Activated CD8-positive, alpha-beta T cell treated with anti-CD3 and anti-CD28 coated beads for 36 hours (primary cell): ENCODE data around the gene SEC14L6. TPM values are rescaled to one million over a fixed set of nuclear protein-coding genes. Genes with fewer than 3 reads are reported as not detected.

Experiments used
- ATAC-seq: fragments of 200-7000 bp; cut with Tn5 transposase; one replicate; pipeline ENCODE4 v1.10.0; 2021; ENCODE audit warnings: mild to moderate bottlenecking, moderate library complexity
- CTCF ChIA-PET: fragments of 350-600 bp; sonication (Branson Sonifier 250); formaldehyde crosslinking; loops from one replicate; lab custom pipeline; 2021; ENCODE audit warnings: antibody characterized with exemption; lab: Charles Lee
- POLR2A ChIA-PET: fragments of 350-600 bp; sonication (Branson Sonifier 250); formaldehyde crosslinking; loops from one replicate; lab custom pipeline; 2021; ENCODE audit warnings: antibody characterized with exemption; lab: Charles Lee
- DNase-seq: peaks from one replicate; pipeline ENCODE4 v3.0.0-alpha.2; 2020
- H3K27ac Mint-ChIP-seq: one replicate; pipeline ENCODE4 v1.8.0; 2021; ENCODE audit warnings: mild to moderate bottlenecking, mixed read lengths
- H3K27me3 Mint-ChIP-seq: one replicate; pipeline ENCODE4 v1.8.0; 2021; ENCODE audit warnings: mixed read lengths
- H3K36me3 Mint-ChIP-seq: one replicate; pipeline ENCODE4 v1.8.0; 2021; ENCODE audit warnings: low read depth, mixed read lengths
- H3K4me1 Mint-ChIP-seq: one replicate; pipeline ENCODE4 v1.8.0; 2021; ENCODE audit warnings: low read depth, mixed read lengths
- H3K4me3 Mint-ChIP-seq: one replicate; pipeline ENCODE4 v1.8.0; 2021; ENCODE audit warnings: mild to moderate bottlenecking, moderate library complexity, mixed read lengths
- H3K9me3 Mint-ChIP-seq: one replicate; pipeline ENCODE4 v1.8.0; 2021; ENCODE audit warnings: mixed read lengths
- intact Hi-C: fragments of 100-400 bp; cut with micrococcal nuclease; formaldehyde crosslinking; loops from one replicate; pipeline ENCODE4 v1.10.0; 2022
- total RNA-seq, 2 experiments: library from RNA; stranded (reverse); gene quantifications; one replicate each; pipeline ENCODE4 v1.2.3, GENCODE V29; 2021
- TF ChIP-seq, protein P1 (sequence below): fragments of 200-600 bp; IDR thresholded peaks from one replicate; pipeline ENCODE4 v1.8.0; 2022; ENCODE audit warnings: antibody characterized with exemption, mild to moderate bottlenecking

SEC14L6 gene
- total RNA-seq, 2 experiments from 2014 or later, result not detected

DNA sequence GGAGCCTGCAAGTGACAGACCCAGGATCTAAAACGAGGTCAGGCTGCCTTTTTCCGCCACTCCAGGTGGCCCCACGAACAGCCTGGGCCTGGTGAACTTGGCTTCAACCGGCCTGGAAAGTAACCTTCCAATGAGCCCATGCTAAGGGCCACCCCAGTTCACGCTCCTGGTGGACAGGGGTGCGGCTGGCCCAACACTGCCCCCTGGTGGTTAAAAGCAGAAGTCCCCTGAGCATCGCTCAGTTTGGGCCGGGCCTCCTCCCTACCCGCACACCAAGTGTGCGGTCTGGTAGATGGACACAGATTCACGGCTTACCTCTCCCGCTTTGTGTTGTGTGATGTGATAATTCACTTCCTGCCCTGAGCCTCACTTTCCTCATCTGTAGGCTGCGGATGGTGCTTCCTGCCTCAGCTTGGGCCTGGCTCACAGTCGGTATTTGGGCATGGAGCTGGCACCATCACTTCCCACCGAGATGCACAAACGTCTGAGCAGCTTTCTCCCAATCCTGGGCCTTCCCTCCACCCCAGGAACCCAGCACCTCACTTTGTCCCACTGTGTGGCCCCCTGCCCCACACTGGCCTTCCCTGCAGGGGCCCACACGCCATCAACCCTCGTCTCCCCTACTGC, 61.1 kb downstream of the SEC14L6 start:
- intact Hi-C loops, result loop anchor here (1.0 kb wide), 1 partner anchor 94 kb away; no protein-coding TSS in a partner anchor
- H3K27me3 Mint-ChIP-seq, result peaks cover 2% of the 10 kb centered on the region
- ATAC-seq (peak; percentile 99), DNase-seq (peak; percentile 82)
- H3K27ac Mint-ChIP-seq, result no peak overlapping the region
- H3K9me3 Mint-ChIP-seq, result no peaks in the 10 kb centered on the region
- H3K4me3 Mint-ChIP-seq, result no peak overlapping the region
- no peaks in the 10 kb centered on the region for H3K36me3 Mint-ChIP-seq
- CTCF ChIA-PET, result interaction anchor here (0.7 to 4.8 kb wide), 20 partner anchors 8 to 197 kb away, joined by 3 to 59 read pairs (median 4); partner anchors contain the start of genes CASTOR1, RNF215, SEC14L2 and SEC14L3
- H3K4me1 Mint-ChIP-seq, result no peaks in the 10 kb centered on the region
- TF ChIP-seq, protein P1, sequence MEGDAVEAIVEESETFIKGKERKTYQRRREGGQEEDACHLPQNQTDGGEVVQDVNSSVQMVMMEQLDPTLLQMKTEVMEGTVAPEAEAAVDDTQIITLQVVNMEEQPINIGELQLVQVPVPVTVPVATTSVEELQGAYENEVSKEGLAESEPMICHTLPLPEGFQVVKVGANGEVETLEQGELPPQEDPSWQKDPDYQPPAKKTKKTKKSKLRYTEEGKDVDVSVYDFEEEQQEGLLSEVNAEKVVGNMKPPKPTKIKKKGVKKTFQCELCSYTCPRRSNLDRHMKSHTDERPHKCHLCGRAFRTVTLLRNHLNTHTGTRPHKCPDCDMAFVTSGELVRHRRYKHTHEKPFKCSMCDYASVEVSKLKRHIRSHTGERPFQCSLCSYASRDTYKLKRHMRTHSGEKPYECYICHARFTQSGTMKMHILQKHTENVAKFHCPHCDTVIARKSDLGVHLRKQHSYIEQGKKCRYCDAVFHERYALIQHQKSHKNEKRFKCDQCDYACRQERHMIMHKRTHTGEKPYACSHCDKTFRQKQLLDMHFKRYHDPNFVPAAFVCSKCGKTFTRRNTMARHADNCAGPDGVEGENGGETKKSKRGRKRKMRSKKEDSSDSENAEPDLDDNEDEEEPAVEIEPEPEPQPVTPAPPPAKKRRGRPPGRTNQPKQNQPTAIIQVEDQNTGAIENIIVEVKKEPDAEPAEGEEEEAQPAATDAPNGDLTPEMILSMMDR, result peak; percentile 97
- POLR2A ChIA-PET, result interaction anchor here (1.0 to 1.5 kb wide), 2 partner anchors 10 to 94 kb away, joined by 3 read pairs; no protein-coding TSS in a partner anchor

DNA sequence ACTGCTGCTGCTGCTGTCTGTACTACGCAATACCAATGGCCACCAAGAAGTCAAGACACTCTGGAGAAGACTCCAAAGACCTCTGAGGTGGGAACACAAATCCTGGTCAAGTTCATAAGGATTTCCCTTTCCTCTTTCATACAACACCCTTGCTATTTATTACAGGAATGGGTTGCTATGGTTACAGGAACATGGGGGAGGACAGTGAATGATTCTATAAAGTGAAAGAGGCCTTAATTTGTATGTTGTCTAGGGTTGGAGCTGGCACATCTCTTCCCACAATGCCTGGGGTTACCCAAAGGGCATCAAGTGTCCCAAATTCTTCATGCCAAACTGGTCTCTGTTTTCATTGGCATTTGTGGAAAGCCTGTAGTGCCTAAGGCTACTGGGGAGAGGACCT, 63.4 kb downstream of the SEC14L6 start:
- TF ChIP-seq, protein P1, result no peak
- ChIA-PET POLR2A (interaction anchor here (1.0 to 1.2 kb wide), 2 partner anchors 87 to 102 kb away, joined by 3 read pairs; partner anchors contain the start of gene SEC14L2), CTCF (interaction anchor here (1.0 to 4.8 kb wide), 5 partner anchors 9 to 195 kb away, joined by 3 to 59 read pairs (median 21); partner anchors contain the start of gene CASTOR1)
- no peak for ATAC-seq
- no peak for DNase-seq
- intact Hi-C loops, result no loop called here
- Mint-ChIP-seq H3K4me3 (no peak overlapping the region), H3K27ac (no peak overlapping the region), H3K4me1 (no peaks in the 10 kb centered on the region), H3K9me3 (no peaks in the 10 kb centered on the region), H3K27me3 (peaks cover 3% of the 10 kb centered on the region), H3K36me3 (no peaks in the 10 kb centered on the region)

DNA sequence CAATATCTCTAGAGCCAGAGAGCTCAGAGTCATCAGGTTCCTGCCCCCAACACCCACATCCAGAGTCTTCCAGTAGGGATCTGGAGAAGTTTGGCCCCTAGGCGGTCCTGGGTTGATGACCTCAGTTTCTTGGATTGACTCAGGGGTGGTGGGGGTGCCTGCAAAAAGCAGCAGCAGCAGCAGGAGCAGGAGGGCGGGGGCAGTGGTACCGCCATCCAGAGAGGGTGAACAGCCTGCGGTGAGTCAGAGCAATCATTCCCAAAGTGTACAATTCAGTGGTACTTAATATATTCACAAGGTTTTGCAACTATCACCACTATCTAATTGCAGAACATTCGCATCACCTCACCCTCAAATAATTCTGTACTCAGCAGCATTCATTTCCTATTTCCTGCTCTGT, 64.8 kb downstream of the SEC14L6 start:
- DNase-seq (no peak), ATAC-seq (no peak)
- intact Hi-C loops, result no loop called here
- no peak overlapping the region for H3K4me3 Mint-ChIP-seq
- POLR2A ChIA-PET, result no interaction called here
- TF ChIP-seq, protein P1, result no peak
- no peaks in the 10 kb centered on the region for H3K9me3 Mint-ChIP-seq
- no peaks in the 10 kb centered on the region for H3K36me3 Mint-ChIP-seq
- CTCF ChIA-PET, result no interaction called here
- H3K27ac Mint-ChIP-seq, result no peak overlapping the region
- H3K27me3 Mint-ChIP-seq, result peaks cover 3% of the 10 kb centered on the region
- no peaks in the 10 kb centered on the region for H3K4me1 Mint-ChIP-seq

DNA sequence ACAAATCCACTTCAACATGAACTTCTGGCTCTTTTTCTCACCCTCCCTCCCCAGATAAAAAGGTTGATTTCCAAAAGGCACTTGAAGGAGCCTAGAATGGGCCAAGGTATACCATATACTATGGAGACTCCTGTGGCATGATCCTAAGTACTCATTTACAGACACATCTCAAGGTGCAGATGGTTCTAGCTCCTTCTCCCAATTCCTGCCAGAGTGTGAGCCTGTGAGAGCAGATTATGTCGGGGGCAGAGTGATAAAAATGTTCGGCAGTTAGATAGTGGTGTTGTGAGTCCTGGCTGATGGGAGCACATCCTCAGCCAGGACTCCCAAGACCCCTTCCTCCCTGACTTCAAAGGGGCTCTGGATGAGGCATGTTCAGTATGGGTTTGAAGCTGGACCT, 66.6 kb downstream of the SEC14L6 start:
- H3K4me1 Mint-ChIP-seq, result no peaks in the 10 kb centered on the region
- ChIA-PET CTCF (interaction anchor here (1.2 to 1.3 kb wide), 2 partner anchors 36 to 192 kb away, joined by 3 to 4 read pairs; no protein-coding TSS in a partner anchor), POLR2A (no interaction called here)
- peaks cover 3% of the 10 kb centered on the region for H3K27me3 Mint-ChIP-seq
- intact Hi-C loops, result loop anchor here (5.0 kb wide), 1 partner anchor 38 kb away; no protein-coding TSS in a partner anchor
- H3K9me3 Mint-ChIP-seq, result no peaks in the 10 kb centered on the region
- no peak overlapping the region for H3K27ac Mint-ChIP-seq
- H3K36me3 Mint-ChIP-seq, result no peaks in the 10 kb centered on the region
- no peak overlapping the region for H3K4me3 Mint-ChIP-seq
- ATAC-seq (no peak), DNase-seq (no peak)
- TF ChIP-seq, protein P1, result no peak
